ENCODE data around the gene FAM124B.

Gene FAM124B, protein sequence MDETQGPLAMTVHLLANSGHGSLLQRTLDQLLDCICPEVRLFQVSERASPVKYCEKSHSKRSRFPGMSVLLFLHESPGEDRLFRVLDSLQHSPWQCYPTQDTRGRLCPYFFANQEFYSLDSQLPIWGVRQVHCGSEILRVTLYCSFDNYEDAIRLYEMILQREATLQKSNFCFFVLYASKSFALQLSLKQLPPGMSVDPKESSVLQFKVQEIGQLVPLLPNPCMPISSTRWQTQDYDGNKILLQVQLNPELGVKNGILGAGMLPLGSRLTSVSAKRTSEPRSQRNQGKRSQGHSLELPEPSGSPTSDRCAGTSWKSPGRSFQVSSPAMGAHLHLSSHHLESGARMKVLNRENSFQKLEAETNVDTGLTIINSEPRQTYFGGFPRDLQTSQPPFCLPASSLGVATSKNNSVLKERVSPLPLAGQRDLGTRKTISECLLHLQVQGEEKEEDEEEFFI

DNA sequence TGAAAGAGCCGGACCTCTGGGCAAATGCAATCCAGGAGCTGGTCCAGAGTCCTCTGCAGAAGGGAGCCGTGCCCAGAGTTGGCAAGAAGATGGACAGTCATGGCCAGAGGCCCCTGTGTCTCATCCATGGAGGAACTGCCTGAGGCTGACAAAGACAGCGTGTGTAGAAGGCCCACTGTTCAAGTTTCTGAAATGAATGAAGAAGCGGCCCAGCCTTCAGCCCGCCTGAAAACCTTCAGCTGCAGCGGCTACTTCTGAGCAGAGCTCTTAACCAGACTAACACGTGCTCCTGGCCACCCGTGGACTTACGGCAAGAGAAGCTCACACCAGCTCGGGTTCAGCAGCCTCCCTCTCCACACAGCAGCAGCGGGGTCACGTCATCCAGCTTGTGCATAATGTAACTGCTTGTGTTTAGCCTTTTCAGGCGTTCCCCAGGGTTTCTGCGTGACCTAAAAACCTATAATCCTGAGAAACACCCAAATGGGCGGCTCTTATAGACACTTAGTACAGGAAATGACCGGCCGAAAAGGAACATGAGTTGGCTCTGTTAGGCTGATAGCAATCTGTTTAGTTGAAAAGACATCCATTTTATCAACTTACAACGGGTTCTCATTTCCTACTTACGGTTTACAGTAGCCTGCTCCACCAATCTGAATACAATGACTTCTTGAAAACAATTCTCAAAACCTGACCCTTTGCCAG lies at the start of gene FAM124B:
Gene FAM124B, minus strand, starts transcription at position 467 of the 702 bp plus-strand sequence. Its CDS starts 339 bp downstream, at position 128.
- DNase-seq (ENCODE audit: low read depth): no peak

DNA sequence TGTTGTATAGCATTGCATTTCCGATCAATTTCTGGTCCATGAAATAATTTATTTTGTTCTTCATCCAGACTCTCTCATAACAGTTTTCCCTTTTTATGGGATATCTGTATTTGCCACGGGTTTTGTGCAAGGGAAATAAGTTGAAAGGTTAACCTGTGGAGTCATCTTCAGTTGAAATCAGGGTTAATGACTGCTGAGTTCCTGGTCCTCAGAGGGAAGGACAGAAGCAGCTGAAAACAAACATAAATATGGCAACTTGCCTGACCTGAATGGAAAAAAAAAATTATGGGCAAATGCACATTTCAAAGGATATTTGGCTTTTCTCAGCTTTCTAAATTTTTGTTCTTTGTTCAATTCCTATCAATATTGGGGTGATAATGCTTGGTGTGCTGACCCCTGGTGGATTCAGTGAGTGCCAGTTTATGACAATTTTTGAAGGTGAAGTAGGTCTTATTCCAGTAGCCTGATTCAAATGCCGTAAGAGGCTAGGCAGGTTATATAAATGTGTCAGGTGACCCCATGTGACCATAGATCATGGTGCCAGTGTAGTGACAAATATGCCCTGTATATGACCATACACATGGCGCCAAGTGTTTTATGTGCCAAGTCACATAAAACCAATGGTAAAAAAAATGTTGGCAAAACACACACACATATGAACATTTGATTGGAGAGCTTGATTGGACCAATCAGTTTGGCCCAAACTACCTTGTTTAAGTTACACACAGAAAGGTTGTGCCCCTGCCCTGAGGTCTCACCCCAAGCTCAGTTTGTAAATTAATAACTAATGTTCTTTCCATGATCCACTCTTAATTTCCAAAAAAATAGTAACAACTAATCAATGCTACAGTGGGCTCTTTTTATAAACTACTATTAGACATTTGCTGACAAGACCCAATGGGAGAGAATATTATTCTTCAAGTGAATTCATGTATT lies 47.6 kb upstream of the FAM124B start:
- no peak for DNase-seq (ENCODE audit: low read depth)

DNA sequence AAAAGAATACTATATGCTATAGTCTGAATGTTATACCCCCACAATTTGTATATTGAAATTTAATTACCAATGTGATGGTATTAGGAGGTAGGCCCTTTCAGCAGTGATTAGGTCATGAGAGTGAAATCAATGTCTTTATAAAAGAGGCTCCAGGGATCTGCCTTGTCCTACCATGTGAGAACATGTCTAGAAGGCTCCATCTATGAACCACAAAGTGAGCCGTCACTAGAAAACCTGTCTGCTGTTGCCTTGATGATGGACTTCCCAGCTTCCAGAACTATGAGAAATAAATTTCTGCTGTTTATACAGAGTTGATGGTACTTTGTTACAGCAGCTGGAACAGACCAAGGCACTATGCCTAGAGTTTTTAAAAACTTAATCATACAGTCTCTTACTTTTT lies 46.3 kb upstream of the FAM124B start:
- no peak for DNase-seq (ENCODE audit: low read depth)

DNA sequence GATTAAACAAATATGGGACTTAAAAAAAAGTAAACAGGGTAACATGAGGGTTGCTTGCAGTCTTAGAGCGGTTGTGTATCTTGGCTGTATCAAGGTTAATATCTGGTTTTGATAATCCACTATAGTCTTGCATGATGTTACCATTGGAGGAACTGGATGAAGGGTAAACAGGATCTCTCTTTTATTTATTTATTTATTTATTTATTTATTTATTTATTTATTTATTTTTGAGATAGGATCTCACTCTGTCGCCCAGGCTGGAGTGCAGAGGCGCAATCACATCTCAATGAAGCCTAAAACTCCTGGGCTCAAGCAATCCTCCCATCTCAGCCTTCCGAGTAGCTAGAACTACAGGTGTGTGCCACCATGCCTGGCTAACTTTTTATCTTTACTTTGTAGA lies 42.9 kb upstream of the FAM124B start:
- no peak for DNase-seq (ENCODE audit: low read depth)

DNA sequence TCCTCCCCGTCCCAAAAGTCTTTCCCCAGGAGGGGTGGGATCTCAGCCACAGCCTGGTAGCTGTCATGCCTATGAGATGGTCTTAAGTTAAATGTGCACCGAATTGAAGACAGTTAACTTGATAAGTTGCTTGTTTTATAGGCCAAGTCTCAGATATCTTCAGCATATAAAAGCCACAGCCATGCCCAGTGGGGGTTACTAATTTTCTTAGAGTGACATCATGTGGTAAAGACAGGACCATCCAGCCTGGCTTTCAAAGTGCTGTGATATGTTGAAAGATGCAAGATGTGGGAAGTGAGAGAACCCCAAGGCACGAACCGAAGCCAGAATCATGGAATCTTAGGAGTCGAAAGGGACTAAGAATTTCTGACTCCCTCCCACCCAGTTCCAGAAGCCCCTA lies 42.1 kb upstream of the FAM124B start:
- no peak for DNase-seq (ENCODE audit: low read depth)

DNA sequence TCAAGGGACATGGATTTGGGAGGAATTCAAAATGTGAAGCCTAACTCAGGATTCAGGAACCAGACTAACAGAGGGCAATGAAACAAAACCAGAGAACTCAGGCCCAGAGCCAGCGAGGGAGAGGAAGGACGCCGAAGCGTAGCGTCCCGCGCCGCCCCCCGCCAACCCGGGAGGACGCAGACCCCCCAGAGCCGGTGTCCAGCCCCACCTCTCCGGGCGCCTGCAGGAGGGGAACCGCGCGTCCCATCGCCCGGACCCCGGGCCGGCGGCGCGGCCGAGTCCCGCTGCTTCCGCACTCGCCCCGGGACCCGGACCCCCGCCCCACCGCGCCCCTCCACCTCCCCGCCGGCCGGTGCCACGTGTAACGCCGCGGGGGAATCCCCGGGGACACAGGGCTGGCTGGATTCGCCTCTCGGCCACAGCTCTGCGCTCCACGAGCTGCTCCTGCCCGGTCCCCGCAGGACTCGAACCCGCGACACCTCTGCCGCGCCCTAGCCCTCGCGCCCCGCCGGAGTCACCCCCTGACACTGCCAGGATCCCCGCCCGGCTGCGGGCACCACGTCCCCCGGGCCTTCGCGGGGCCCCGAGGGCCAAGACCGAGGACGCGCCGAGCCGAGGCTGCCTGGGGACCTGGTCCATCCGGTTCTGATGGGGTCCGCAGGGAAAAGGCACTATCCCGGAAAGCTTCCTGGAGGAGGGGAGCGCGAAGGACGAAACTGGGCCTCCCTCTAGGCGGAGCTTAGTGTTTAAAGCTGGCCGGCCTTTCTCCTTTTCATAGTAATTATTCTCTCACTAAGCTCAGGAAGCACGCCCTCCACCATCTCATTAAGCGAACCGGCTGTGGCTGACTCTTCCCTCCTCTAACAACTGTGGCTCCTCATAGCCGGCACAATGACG lies 40.4 kb upstream of the FAM124B start:
- DNase-seq (ENCODE audit: low read depth): no peak

DNA sequence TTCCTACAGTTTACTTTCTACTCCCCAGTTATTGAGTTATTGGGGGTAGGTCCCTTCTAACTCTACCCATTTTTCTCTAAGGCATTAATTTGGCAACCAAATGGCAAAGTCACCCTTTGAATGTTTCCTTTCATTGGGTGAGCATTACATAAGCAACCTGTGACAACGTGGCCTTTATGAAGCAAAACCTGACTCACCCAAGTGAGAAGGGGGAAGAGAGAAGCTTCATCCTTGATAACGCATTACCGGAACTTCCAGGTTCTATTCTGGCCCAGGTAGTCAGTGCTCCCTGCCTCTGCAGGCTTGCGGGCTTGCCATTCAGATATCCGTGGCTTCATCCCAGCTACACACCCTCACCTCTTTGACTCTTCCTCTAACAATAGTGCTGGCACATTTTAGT lies 39.1 kb upstream of the FAM124B start:
- DNase-seq (ENCODE audit: low read depth): no peak

DNA sequence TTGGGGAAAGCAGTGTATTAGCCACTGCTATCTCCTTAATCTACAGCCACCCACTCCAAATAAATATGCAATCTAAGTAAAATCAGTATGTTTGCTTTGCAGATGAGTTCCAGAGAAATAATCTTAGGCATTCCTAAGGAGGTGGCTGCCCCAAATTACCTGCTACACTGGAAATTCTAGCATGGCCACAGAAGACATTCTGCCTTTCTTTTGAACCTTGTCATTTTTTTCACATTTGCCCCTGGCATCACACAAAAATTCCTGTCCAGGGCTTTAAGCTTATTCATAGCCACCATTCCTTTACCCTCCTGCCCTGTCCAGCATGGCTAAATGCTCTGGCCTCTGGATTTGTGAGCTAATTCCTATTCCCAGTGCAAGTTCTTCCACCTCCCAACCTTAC lies 36.8 kb upstream of the FAM124B start:
- DNase-seq (ENCODE audit: low read depth): no peak

DNA sequence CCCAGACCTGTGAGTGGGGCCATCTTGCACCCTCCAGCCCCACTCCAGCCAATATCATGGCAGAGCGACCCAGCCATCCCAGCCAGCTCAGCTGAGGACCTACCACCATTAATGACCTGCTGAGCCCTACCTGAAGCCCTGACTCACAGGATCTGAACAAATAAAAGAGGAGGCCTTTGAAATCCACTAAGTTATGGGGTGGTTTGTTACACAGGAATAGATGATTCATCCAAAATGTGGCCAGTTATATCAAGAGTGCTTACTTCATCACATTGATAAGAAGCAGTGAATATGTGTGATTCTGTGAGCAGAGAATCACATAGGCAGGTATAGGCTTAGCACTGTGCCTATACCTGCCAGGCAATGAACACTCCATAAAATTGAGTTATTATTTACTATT lies 34.7 kb upstream of the FAM124B start:
- DNase-seq (ENCODE audit: low read depth): no peak

DNA sequence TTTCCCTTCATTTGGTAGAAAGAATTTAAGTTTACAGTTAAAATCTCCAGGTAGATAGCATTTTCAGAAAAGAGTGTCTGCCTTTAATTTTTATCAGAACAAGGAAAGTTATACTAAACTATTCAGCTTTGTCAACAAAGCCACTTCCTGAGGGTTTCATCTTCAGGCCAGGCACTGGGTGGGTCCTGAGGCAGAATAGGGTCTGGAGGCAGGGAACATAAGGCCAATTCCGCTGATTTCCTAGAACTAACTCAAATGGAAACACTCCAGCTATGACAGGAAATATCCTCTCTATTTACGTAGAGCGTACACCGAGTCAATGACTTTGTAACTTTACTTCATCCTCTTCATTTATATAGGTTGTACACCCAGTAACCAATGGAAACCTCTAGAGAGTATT lies 32.7 kb upstream of the FAM124B start:
- DNase-seq (ENCODE audit: low read depth): no peak

DNA sequence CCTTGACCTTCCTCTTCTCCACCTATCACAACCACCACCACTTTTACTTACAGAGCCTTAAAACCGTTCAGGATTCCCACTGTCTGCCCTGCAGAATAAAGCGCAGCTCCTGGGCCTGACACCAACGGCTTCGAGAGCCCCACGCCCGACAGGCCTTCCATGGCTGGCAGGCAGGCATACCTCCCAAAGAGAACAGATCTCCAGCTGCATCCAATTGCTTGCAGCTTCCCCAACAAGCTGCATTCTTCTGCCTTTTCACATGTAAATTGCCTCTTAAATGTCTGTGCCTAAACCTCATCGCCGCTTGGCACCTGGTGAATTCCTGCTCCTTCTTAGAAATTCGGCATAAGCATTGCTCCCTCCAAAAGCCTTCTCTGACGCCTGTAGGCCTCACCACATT lies 31.5 kb upstream of the FAM124B start:
- DNase-seq (ENCODE audit: low read depth): no peak

DNA sequence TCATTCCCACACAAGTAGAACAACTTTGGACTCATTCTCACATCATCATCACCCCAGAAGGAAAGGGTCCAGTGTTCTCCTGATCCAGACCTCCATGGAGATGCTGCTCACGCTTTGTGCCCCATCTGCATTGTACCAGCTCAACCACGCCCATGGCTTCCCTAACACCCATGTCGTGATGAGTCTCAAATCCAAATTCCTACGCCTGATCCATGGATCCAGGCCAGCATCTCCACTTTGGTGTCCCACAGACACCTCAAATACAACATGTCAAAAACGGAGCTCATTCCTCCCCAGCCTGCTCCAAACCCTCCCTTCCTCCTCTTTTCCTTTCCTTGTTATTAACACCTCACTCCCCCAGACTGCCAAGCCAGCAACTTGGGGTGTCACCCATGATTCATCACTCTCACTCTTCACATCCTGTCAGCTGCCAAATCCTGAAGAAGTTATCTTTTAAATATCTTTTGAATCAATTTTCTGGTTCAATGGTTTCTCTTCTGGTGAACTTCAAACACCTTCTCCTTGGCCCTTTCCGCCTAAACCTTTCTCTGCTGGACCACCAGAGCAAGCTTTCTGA lies 30.2 kb upstream of the FAM124B start:
- DNase-seq (ENCODE audit: low read depth): no peak

DNA sequence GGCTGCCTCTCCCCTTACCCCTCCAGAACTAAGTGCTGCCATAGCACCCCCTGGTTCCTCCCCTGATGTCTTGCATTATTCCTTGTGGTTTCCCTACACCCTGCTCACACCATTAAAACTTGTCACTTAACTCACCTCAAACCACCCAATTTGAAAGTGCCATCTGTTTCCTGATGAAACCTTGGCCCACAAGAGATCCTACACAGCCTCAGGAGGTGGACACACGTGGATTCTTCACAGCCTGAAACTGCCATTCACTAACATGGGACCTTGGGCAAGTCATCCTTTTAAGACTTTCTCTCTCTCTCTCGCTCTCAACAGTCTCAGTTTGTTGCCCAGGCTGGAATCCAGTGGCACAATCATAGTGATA lies 27.5 kb upstream of the FAM124B start:
- no peak for DNase-seq (ENCODE audit: low read depth)

DNA sequence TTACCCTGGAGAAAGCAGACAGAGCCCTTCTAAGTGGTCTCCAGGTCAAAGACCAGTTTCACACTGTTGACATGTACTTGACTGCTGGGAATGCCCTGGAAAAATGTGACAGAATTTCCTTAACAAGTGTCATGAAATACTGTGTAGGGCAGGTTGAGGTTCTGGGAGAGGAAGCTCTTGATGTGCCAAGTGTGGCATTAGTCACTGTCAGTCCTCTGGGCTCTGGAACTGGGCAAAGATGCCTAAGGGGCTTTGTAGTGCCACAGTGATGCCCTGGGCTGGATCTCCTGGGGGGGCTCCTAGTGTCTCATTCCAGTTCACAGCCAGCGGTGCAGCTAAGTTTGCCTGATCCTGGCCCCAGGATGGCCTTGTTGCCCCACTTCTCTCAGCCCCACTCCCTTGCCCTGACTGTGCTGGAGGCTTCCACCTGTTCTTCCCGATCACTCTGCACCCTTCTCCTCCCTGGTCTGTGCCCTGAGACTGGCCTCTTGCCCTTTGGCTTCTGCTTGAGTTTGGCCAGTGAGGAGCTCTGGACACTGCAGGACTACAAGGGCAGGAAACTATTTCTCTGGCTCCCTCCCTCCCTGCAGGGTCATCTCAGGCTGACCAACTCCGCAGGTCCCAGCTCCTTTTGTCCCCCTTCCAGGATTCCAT lies 27.0 kb upstream of the FAM124B start:
- no peak for DNase-seq (ENCODE audit: low read depth)

DNA sequence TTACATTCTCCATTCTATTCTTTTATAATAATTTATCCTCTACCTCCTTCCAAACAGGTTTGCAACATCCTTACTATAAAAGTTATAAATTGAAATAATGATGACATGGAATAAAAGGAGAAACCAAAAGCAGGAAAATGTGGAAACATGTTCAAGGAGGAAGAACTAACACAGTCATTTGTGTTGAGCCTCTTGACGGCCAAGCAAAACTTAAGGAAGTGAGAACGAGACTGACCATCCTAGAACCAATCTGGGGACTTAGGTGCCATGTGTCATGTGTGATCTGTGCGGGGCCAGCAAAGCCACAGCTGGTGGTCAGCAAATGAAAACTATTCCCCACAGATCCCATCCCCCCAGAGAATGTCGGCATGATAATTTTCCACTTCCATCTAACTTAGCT lies 25.6 kb upstream of the FAM124B start:
- DNase-seq (ENCODE audit: low read depth): no peak

DNA sequence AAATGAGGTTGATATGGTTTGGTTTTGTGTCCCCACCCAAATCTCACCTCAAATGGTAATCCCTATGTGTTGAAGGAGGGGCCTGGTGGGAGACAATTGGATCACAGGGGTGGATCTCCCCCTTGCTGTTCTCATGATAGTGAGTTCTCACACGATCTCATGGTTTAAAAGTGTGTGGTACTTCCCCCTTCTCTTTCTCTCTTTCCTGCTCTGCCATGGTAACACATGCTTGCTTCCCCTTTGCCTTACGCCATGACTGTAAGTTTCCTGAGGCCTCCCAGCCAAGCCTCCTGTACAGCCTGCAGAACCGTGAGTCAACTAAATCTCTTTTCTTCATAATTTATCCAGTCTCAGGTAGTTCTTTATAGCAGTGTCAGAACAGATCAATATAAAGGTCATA lies 24.7 kb upstream of the FAM124B start:
- no peak for DNase-seq (ENCODE audit: low read depth)

DNA sequence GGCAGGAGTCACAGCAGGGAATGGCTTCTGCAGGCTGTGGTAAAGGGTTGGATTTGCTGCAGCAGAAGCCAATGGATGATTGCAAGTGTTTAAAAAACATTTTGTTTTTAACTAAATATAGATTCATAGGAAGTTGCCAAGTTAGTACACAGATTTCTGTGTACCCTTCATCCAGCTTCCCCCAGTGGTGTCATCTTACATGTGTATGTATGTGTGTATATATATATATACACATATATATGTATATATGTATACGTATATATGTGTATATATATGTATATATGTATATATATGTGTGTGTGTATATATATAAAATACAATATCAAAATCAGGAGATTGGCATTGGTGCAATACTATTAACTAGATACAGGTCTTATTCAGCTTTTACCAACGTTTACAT lies 19.2 kb upstream of the FAM124B start:
- DNase-seq (ENCODE audit: low read depth): no peak

DNA sequence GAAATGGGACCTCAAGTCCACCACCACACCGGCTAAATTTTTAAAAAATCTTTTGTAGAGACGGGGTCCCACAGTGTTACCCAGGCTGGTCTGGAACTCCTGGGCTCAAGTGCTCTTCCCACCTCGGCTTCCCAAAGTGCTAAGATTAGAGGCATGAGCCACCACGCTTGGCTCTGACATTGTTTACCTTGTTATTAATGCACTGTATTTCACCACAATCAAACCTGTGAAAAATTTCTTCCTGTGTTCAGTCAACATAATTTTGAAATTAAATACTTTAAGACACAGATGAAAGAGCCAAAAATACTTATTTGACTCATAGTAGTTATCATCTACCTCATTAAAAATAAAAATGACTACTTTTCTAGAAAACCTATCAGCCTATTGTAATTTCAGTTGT lies 16.0 kb upstream of the FAM124B start:
- DNase-seq (ENCODE audit: low read depth): no peak

DNA sequence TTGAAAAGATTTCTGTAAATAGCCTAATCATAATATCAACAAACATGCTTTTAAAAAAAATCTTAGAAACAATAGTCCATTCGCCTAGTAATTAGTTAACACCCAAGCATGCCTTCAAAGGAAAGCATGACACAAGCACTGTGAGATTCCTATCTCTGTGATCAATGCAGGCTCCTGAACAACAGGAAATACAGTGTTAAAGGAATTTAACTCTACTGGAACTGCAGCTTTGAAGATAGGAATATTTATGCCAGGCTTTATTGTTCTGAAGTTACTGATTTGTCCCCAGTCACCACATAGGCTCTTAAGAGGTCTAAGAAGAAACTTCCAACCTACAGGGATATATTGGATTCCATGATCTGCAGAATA lies 15.4 kb upstream of the FAM124B start:
- DNase-seq (ENCODE audit: low read depth): no peak

DNA sequence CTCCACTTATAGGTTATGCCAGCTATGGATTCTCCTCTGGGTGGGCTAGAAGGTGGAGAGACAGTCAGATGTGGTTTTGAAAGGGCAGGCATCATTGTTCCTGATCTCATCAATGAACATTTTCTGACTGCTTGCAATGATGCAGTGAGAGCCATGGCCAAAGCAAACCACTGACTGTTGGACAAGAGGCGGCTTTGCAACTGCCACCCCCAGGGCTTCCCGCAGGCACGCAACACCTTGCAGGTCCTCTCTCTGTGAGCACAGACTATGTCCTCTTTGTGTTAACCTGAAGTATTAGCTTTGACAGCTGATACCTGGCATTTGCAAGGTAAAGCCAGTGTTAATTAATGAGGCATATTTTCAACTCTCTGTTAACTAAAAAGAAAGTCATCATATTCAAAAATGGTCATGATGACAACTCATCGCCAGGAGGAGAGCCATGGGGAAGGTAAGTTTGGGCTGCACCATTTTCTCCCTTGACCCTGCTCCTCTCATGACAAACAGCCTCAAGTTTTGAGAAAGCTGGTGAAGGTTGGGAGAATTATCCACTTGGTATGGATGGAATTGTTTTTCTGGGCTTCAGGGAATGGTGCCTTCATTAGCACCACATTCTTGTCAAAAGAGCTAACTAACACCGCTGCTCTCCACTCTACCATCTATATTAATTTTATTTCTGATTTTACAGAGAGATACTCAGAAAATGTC lies 14.9 kb upstream of the FAM124B start:
- DNase-seq (ENCODE audit: low read depth): no peak

Measured in GM04503 (cell line).